Measurements from ENCODE around the gene RGS3.
"Not testable (repeated sequence)": the region's sequence is repeated elsewhere in the genome, so short reads cannot be mapped to it uniquely, and the experiment has no call there.

RGS3 gene

GRCh38 chr9:113463418-113464285, at the start of gene RGS3:
TSS of gene RGS3 (plus strand) at chr9:113463727. CDS start at chr9:113463803, 76 bp downstream.
- DNase-seq = peak; percentile 51

- DNase-seq = no peak
Observed at GRCh38 chr9:113416149-113416721, 47.3 kb upstream of the RGS3 start.

GRCh38 chr9:113417370-113417769, 46.2 kb upstream of the RGS3 start:
- DNase-seq = no peak

- DNase-seq = no peak
Observed at GRCh38 chr9:113421726-113422125, 41.8 kb upstream of the RGS3 start.

GRCh38 chr9:113425072-113425471, 38.5 kb upstream of the RGS3 start:
- DNase-seq = no peak

- no peak for DNase-seq
Observed at GRCh38 chr9:113426701-113427100, 36.8 kb upstream of the RGS3 start.

GRCh38 chr9:113427629-113428028, 35.9 kb upstream of the RGS3 start:
- no peak for DNase-seq

- DNase-seq = no peak
Observed at GRCh38 chr9:113428062-113428615, 35.4 kb upstream of the RGS3 start.

- no peak for DNase-seq
Observed at GRCh38 chr9:113431191-113431590, 32.3 kb upstream of the RGS3 start.

GRCh38 chr9:113436728-113437515, 26.6 kb upstream of the RGS3 start:
- no peak for DNase-seq

GRCh38 chr9:113437716-113438115, 25.8 kb upstream of the RGS3 start:
- not testable (repeated sequence) for DNase-seq

- no peak for DNase-seq
Observed at GRCh38 chr9:113444736-113445135, 18.8 kb upstream of the RGS3 start.

GRCh38 chr9:113446323-113446740, 17.2 kb upstream of the RGS3 start:
- DNase-seq = no peak

- no peak for DNase-seq
Observed at GRCh38 chr9:113449376-113449775, 14.2 kb upstream of the RGS3 start.

GRCh38 chr9:113452113-113452605, 11.4 kb upstream of the RGS3 start:
- DNase-seq = no peak

GRCh38 chr9:113454914-113455761, 8.4 kb upstream of the RGS3 start:
- no peak for DNase-seq

GRCh38 chr9:113456235-113456634, 7.3 kb upstream of the RGS3 start:
- DNase-seq = no peak

- no peak for DNase-seq
Observed at GRCh38 chr9:113461285-113461684, 2.2 kb upstream of the RGS3 start.

- no peak for DNase-seq
Observed at GRCh38 chr9:113461943-113462342, 1.6 kb upstream of the RGS3 start.

GRCh38 chr9:113462781-113463286, 693 bp upstream of the RGS3 start:
- no peak for DNase-seq

GRCh38 chr9:113464286-113464660, 746 bp downstream of the RGS3 start:
- no peak for DNase-seq

GRCh38 chr9:113465599-113466140, 2.1 kb downstream of the RGS3 start:
- no peak for DNase-seq
